HG03045 (cell line): ENCODE data around the gene CARS1.
"Not testable (repeated sequence)": the region's sequence is repeated elsewhere in the genome, so short reads cannot be mapped to it uniquely, and the experiment has no call there.

Experiments used
- ATAC-seq: cut with Tn5 transposase; IDR thresholded peaks from one replicate; pipeline ENCODE4 v1.9.1; 2021; ENCODE audit warnings: mild to moderate bottlenecking, moderate library complexity; ENCODE audit not compliant: unreplicated experiment

Gene CARS1

DNA sequence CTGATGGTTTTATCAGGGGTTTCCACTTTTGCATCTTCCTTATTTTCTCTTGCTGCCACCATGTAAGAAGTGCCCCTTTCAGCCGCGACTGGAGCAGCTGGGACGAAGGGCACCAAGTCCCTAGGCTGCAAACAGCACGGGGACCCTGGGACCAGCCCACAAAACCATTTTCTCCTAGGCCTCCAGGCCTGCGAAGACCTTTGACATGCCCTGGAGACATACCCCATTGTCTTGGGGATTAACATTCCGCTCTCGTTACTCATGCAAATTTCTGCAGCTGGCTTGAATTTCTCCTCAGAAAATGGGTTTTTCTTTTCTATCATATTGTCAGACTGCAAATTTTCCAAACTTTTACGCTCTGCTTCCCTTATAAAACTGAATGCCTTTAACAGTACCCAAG is 6.7 kb upstream of the CARS1 start:
- ATAC-seq, result not testable (repeated sequence)

DNA sequence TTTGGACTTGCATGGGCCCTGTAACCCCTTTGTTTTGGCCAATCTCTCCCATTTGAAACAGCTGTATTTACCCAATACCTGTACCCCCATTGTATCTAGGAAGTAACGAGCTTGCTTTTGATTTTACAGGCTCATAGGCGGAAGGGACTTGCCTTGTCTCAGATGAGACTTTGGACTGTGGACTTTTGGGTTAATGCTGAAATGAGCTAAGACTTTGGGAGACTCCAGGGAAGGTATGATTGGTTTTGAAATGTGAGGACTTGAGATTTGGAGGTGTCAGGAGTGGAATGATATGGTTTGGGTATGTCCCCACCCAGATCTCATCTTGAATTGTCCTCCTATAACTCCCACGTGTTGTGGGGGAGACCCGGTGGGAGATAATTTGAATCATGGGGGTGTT is 6.2 kb upstream of the CARS1 start:
- ATAC-seq, result not testable (repeated sequence)

DNA sequence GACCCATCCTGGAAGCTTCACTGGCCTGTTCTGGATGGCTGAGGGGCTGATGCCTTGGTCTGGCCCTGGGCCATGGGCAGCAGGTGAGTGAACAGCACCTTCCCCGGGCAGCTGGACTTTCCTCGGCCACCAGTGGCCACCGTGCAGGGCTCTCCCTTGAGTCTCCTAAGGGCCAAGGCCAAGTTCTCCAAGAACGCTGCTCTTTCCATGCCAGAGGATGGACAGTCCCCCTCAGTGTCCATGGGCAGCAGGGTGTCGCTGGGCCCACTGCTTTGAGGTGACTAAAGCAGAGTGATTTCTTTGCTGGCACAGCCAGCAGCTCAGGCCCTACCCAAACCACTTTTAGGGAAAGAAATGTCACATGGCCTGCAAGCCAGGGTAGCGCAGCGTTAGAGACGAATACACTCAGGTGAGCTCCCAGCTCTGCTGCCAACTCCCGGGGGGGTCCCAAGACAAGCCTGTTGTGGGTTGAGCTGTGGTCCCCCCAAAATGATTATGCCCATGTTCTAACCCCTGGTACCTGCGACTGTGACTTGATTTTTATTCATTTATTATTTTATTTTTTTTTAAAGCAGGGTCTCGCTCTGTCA is 3.3 kb upstream of the CARS1 start:
- no peak for ATAC-seq

DNA sequence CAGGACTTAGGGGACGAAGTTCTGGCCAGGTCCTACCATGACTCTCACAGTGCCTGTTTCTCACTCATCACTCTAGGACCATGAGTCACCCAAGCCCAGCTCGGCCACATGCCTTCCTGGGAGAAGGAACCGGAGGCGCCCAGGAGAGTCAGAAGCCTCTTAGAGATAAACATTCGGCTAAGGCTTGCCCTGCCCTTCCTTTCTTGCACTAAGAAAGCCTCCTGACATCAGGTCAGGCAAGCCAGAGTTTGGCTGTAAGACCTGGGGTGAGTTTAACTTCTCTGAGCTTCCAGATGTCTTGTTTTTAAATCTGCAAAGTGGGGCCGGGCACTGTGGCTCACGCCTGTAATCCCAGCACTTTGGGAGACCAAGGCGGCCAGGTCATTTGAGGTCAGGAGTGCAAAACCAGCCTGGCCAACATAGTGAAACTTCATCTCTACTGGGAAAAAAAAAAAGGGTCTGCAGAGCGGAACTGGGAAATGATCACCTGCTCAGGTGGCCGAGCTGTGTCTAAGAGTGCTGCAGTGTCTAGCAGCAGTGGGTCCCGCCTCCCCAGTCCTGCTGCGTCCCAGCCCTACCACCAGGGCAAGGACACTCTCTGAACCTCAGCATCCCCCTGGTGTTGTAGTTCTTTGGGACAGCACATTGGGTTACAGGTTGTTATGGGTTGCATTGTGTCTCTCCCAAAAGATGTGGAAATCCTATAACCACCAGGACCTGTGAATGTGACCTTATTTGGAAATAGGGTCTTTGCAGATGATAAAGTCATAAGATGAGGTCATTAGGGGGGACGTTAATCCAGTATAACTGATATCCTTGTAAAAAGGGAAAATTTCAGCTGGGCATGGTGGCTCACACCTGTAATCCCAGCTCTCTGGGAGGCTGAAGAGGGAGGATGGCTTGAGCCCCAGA is 1.8 kb upstream of the CARS1 start:
- no peak for ATAC-seq

DNA sequence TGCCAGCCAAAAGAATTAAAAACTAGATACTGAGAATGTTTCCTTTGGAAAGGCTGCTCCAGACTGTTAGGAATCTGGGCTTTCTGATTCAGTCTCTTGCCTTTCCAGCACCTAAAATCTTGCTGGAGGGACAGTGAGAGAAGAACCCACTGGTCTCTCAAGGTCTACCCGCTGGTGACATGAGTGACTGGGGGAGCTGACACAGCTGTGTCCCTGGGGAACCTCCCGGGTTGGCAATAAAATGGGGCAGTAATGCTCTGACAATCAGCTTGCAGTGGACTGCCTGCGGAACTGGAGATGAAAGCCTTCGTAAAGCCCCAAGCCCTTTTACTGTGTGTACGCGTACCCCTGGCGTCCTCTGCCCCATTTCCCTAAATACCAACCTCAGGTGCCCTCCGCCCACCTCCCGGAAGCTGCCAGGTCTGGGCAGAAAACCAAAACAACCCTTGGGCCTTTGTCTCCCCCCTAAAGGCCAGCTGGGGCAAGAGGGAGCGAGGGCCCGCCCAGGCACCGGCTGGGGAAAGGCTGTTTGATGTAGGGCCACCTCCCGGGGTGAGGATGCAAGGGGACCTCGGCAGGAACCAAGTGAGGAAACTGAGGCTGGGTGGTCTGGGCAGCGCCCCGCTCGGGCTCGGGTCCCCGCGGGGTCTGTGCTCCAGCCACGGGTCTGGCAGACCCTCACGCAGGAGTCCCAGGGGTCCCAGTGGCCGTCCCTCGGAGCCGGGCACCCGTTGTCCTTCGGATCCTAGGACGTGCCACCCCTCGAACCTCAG is 741 bp downstream of the CARS1 start:
- ATAC-seq, result peak; percentile 10

DNA sequence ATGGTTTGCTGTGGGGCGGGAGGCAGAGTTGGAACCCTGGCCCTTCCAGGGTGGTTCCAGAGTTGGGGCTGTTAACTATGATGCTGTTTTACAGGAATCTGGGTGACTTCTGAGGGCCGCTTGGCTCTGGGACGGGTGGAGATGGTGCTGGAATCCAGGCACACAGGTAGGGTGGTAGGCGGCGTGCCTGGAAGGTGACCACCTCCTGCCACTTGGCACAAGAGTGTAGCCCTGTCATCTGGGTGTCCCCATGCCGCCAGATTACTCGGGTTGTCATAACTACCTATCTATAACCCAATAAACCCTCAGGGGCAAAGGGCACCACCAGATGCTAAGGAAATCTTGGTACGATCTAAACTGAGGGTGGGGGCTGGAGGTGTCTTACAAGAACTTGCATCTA is 1.3 kb downstream of the CARS1 start:
- ATAC-seq, result no peak

DNA sequence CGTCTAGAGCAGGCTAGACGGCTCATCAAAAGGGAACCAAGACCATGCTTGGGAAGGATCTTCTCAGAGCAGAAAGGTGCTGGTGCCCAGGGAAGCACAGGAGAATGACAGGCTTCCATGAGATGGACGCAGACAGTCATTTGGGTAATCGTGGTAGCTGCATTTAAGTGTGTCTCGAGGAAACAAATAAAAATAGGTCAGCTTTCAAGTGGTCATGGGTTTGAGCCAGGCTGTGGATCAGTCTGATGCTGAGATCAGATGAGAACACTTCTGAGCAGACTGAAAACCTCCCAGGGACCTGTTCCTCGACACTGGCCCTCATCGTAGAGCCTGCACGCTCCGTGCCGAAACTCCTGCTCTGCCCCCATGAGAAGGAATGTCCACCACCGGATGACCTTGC is 4.7 kb downstream of the CARS1 start:
- ATAC-seq, result no peak

DNA sequence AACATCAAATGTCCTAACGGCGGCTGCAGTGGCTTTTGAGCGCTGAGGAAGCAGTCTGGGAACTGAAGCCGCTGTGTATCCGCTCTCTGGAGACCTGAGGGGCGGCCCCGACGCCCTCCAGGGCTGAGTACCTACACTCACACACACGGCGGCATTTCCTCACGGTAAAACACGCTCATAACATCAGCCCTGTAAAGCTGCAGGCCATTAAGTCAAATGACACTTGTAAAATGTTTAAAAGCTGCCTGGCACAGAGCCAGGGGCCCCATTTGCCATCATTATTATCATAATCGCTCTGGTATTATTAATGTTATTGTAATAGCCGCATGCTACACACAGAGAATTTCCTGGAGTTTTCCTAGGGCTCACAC is 5.1 kb downstream of the CARS1 start:
- no peak for ATAC-seq

DNA sequence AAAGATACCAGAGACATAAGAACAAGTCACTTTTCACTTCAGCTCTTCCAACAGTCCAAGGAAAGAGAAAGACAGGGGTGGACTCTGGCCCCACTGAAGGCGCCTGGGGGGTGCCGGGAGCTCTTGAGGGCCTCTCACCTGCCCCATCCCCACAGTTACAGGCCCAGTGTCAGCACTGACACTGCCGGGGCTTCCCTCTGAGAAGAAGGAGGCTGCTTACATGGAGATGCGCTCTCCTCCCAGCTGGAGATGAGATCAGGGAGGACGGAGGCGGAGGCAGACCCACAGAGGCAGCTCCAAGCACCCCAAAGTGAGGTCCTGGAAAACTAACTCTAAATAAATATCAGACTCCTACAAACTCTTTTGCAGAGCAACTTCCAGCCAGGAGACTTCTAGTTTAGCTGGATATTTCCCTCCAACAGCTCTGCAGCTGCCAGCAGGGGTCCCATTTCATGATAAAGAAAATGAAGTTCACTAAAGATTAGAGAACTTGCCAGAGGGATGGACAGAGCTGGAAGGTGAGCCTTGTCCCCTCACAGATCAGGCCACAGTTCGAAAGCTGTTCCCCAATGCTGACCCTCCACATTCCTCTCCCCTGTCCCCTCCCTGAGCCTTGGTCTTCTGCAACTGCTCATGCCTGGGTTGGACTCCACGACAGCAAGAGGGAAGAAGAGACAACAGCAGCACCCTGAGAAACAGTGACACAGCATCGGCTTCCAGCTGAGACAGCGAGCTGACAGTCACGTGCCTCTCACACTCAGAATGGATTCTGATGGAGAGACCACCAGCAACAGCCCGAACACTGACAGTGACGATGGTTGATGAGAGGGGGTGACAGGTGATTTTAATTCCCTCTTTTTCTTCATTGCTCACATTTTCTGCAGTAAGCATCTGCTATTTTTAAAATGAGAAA is 5.8 kb downstream of the CARS1 start:
- ATAC-seq, result no peak

DNA sequence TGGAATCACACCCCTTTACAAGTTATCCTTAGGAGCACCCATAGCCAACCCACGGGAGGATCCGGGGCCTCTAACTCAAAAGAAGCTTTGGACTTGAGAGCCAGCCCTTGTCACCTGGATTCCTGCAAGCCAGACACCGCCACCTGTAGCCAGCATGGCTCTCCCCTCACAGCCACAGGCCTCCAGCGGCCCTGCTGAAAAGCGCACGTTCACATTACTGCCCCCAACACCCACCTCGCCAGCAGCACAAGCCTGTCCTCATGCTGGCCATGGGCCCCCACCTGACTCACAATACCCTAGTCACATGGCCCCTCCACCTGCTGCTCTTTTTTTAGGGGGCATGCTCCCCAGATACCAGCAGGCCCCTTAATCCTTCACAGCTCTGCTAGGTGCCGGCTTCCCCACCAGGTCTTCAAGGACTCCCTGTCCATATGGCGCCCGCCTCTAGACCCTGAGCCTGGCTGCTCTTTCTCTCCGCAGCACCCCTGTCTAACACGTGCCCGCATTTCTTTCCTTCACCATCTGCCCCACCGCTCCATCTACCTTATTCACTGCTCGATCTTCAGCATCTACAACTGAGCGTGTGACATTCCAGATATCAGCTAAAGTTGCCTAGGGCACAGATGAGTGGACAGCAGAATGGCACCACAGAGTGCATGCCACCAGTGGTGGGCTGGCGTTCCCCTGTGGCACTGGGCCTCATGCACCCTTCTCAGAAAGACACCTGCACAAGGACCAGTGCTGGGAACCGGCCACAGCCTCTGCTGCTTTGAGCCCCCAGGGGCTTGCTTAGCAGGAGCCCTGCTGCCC is 6.6 kb downstream of the CARS1 start:
- no peak for ATAC-seq

DNA sequence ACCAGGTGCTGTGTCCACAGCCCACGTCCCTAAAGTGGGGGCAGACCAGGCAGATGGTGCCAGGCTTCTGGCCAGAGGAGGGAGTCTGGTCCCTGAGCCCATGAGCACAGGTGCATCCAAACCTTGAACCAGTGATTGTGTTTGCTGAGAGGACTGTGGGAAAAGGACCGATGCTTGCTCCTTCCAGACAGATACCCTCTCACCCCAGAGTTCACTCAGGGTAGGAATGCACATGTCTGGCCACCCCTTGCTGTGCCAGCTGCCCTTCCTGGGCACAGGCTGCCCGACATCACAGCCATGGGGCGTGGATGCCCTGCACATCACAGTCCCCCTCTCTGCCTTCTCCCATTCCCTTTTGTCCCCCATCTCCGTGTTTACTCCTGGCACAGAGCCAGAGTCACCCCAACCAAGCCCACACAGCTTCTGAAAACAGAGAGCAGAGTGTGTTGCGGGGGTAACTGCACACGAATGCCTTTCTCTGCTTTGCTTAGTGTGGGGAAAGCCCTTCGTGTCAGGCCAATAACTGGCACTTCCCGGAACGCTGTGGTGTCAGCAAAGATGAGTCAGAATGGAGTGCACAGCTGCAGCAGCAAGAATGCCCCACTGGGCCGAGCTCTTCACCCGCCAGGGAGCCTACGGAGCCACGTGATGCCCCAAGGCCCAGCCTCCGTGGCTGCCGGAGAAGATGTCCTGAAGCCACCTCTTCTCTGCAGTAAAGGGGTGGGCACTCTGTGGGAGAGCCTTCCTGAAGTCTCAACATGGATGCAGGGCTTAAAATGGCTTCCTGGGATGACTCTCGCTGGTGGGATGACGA is 7.6 kb downstream of the CARS1 start:
- ATAC-seq, result peak; percentile 88

DNA sequence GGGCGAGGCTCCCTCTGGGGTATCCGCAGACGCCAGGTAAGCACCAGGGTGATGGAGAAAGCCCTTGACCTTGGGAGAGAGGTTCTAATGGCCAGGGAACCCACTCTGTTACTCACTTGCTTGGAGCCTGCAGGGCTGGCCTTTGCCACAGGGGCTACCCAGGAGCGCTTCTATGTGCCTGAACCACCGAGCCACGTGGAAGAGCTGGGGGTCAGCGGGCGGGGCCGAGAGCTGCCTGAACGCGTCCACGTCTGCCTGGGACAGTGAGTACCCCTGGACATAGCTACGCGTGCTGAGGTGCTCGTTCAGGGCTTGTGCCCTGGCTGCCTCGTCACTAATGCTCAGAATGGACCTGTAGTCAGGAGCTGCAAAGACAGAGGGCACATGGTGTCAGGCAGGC is 9.6 kb downstream of the CARS1 start:
- no peak for ATAC-seq

DNA sequence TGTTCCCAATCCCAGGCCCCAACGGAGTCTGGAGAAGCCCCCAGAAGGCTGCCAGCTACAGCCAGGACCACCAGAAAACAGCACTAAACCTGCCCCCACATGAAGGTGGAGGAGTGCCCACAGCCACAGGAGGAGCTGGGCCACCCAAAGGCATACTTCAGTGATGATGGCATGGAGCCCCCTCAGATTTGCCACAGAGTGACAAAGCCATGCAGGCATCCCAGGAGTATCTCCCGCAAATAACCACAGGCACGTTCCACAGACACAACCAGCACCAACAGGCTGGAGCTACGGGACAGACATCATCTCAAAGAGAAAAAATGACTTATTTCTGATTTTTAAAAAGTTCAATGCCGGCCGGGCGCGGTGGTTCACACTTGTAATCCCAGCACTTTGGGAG is 10.6 kb downstream of the CARS1 start:
- no peak for ATAC-seq

DNA sequence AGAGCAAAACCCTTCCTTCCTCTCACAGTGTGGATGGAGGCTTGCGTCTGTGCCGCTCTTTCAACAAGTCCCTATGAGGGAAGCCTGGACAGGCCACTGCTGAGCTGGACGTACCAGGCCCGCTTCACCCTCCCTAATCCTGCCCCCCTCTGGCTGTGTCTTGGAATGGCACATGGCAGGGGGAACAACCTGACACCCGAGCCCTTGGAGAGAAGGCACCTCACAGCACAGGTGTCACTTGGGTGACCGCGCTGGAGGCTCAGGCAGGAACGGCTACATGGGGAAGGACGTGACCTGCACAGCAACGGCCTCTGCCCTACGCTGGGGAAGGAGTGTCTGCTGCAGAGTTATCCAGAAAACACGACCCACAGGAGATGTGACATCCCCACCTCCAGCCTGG is 11.0 kb downstream of the CARS1 start:
- ATAC-seq, result no peak

DNA sequence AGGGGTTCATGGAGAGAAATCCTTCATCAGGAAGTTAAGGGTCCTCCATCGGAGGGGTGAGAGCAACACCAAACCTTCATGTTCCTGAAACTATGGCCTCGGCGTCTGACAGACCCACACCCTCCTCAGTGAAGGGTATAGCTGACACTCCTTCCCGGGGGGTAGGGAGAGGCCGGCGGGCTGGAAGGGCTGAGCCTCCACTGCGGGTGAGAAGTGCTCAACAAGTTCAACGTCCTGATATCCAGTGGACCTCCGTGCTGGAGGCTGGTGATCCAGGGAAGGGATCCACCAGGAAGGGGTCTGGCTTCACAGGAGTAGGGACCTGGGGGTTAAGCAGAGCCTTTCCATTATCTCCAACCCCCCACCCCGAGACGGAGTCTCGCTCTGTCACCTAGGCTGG is 12.3 kb downstream of the CARS1 start:
- no peak for ATAC-seq

DNA sequence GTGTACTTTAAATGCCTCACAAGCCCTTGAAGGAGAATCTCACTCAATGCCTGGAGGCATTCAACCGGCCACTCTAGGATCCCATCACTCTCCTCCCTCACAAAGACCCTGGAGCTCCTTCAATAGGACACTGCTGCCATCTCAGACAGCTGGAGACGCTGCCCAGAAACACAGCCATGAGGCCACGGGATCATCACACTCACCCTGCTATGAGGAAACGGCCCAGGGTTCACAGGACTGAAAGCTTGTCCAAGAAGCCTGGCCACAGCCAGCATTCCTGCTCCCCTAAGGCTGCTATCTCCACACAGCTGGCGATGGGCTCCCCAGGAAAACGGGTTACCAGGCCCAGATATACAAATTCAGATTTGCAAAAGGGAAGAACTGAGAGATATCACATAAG is 13.2 kb downstream of the CARS1 start:
- ATAC-seq, result no peak

DNA sequence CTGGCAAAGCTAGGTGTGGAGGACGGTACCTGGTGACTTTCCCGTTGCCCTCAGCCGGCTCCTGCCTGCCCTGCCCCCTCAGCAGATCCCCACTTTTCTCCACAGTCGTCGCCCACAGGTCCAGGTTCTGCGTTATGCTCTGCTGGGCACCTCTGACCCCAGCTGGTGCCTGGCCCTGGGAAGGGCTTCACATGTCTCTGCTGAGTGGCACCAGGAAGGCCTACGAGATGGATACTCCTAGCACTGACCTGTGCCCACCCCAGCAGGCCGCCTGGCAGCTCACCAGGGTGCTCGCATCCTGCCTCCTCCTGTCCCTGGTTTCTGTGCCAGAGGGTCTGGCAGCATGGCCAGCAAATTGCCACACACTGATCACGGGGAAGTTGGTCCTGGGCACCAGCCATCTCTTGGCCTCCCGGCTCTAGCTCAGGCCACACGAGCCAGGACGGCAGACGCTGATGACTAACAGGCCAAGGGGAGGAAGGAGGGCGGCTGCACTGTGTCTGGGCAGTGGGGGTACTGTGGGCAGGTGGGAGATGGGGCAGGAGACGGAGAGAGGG is 13.8 kb downstream of the CARS1 start:
- ATAC-seq, result no peak

DNA sequence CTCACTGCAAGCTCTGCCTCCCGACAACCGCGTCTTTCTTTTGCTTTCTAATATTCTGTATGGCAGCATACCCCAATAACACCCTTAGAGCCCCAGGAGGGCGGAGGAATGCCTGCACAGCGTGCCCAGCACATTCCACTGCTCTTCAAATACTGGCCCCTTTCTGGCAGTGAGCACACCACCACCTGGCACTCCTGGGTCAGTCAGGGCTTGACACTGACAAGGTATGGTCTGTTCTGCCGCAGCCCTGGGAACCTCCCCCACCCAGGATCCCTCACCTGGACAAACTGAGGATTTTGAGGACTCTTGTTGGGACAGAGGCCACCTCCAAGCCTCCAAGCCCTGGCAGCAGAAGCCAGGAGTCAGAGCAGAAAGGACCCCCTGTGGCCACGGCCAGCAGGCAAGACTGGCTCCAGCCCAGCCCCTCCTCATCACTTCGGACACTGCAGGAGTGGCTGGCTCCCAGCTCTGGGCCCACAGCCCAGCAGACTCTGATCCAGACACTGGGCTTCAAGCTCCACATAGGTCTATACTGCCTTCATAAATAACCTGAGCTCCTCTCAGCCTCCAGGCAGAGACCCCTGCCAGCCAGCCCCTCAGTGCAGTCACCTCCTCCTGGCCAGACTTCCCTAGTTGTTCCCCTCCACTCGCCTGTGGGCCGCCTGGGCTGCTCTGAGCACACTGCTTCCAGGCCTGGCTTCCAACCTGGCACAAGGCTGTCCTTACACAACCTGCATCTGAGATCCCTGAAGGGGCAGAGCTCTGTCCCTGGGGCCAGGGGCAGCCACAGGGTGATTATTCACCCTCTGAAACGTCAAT is 14.5 kb downstream of the CARS1 start:
- ATAC-seq, result no peak
